ENCODE results near the gene SLC19A1.

GRCh38 chr21:45579383-45580180 is 37.3 kb upstream of the SLC19A1 start:
- TF ChIP-seq POLR2AphosphoS5 (IDR thresholded peaks at IDR 0.05; ENCODE audit: borderline replicate concordance, low read depth, low read length) (no peak), EZH2 (IDR thresholded peaks at IDR 0.05) (no peak)

Data from SK-N-MC (cell line).